Spleen (tissue), 13 donors: ENCODE results near the gene TYRP1. TPM values are rescaled to one million over a fixed set of nuclear protein-coding genes. Genes with fewer than 3 reads are reported as not detected.

ENCODE experiments used
- DNase-seq: peaks from one replicate; pipeline ENCODE4 v3.0.0-alpha.2; 2020
- H3K27ac ChIP-seq, 8 donors: fragments of 200-600 bp; sonication (generic) in 7 of 8; 1 replicate in 4 of 8; 2 replicates in 4 of 8; pipeline versions ENCODE4 v1.5.0 to v1.8.0; 2016 to 2021; ENCODE audit warnings: inconsistent platforms in 4 of 8, mild to moderate bottlenecking in 4 of 8, moderate library complexity in 1 of 8
- H3K27me3 ChIP-seq, 7 donors: fragments of 200-600 bp; sonication (generic) in 6 of 7; replicated peaks in 1 of 7; 1 replicate in 4 of 7; 2 replicates in 3 of 7; pipeline versions ENCODE4 v1.5.0 to v1.8.0; 2016 to 2021; ENCODE audit warnings: inconsistent platforms in 3 of 7, mild to moderate bottlenecking in 1 of 7
- H3K36me3 ChIP-seq, 6 donors: fragments of 200-600 bp; sonication (generic) in 5 of 6; 1 replicate in 4 of 6; 2 replicates in 2 of 6; pipeline versions ENCODE4 v1.5.0 to v1.8.0; 2016 to 2021; ENCODE audit warnings: inconsistent platforms in 2 of 6
- H3K4me1 ChIP-seq, 6 donors: fragments of 200-600 bp; sonication (generic) in 5 of 6; 1 replicate in 3 of 6; 2 replicates in 3 of 6; pipeline versions ENCODE4 v1.5.0 to v1.8.0; 2016 to 2021; ENCODE audit warnings: inconsistent platforms in 3 of 6
- H3K4me3 ChIP-seq, 8 donors: fragments of 200-600 bp; sonication (generic) in 7 of 8; 1 replicate in 4 of 8; 2 replicates in 4 of 8; pipeline versions ENCODE4 v1.5.0 to v1.8.0; 2016 to 2021; ENCODE audit warnings: inconsistent platforms in 4 of 8, mild to moderate bottlenecking in 4 of 8, moderate library complexity in 2 of 8
- H3K9me3 ChIP-seq, 8 donors: fragments of 200-600 bp; sonication (generic) in 7 of 8; 1 replicate in 4 of 8; 2 replicates in 4 of 8; pipeline versions ENCODE4 v1.5.0 to v1.8.0; 2016 to 2021; ENCODE audit warnings: inconsistent platforms in 4 of 8
- CTCF ChIP-seq, 11 experiments: fragments of 200-600 bp in 7 of 11; fragments of 450-650 bp in 4 of 11; sonication (generic) in 4 of 11; IDR thresholded peaks in 8 of 11; conservative IDR thresholded peaks in 3 of 11; 1 replicate in 7 of 11; 2 replicates in 4 of 11; pipeline versions ENCODE4 v1.4.0 to v1.8.0; 2016 to 2021; ENCODE audit warnings: antibody characterized with exemption in 11 of 11, inconsistent platforms in 4 of 11, mild to moderate bottlenecking in 1 of 11
- POLR2A ChIP-seq, 3 donors: fragments of 450-650 bp; IDR thresholded peaks; one replicate each; pipeline ENCODE4 v1.5.1; 2017; ENCODE audit warnings: antibody characterized with exemption in 3 of 3, mild to moderate bottlenecking in 1 of 3
- POLR2AphosphoS5 ChIP-seq, 3 donors: sonication (generic); formaldehyde crosslinking; IDR thresholded peaks; one replicate each; pipeline ENCODE4 v1.5.1; 2017; ENCODE audit warnings: antibody characterized with exemption in 3 of 3
- WGBS, 5 donors: extraction: QIAGEN DNeasy Blood & Tissue Kit in 3 of 5; methylation state at CpG; one replicate each; pipeline versions ENCODE4 v1.1.5 to v1.1.7; 2013 to 2018; 5-methylcytosine and 5-hydroxymethylcytosine counted together
- intact Hi-C: fragments of 100-400 bp; cut with DNase I; formaldehyde crosslinking; loops from one replicate; pipeline ENCODE4 v1.15.0; 2023; ENCODE audit warnings: low total_unique reads
- long read RNA-seq, 2 donors: transcript quantifications; one replicate each; lab custom pipeline, GENCODE V29; 2026
- polyA plus RNA-seq, 3 donors: library from polyadenylated mRNA; stranded (reverse); fragments of 200-250 nt; gene quantifications; one replicate each; pipeline ENCODE4 v1.2.1, GENCODE V29; 2013
- total RNA-seq, 7 donors: library from RNA; depleted of rRNA in 3 of 7; stranded (reverse); fragments of >200 nt in 3 of 7; fragmentation: NEBNext Ultra II Directional in 4 of 7; extraction: Animal tissue kit (Norgen Biotek cat#: 25700) in 4 of 7; gene quantifications; one replicate each; pipeline versions ENCODE4 v1.1.0 to v1.2.1, GENCODE V29; 2016 to 2021
- donor health status: healthy with polysubstance abuse.
- donor health status: DM: no; HTN: no; CAD: no; lungs with moderate emphysema.
- donor health status: DM: no; HTN: no; CAD: no.
- donor health status: Bipolar disorder and iron deficiency.
- donor health status: healthy.
- donor health status: DM: no; HTN: no; CAD: no.
- donor health status: DM: yes; HTN: yes; CAD: no.

TYRP1 gene
- total RNA-seq: not detected
- polyA plus RNA-seq: not detected
- long read RNA-seq, donor 1: 0 reads
- long read RNA-seq, donor 2: 0 reads

- H3K27me3 ChIP-seq: no peaks in the 10 kb centered on the region
- intact Hi-C loops: no loop called here
- no peaks in the 10 kb centered on the region for H3K36me3 ChIP-seq
- TF ChIP-seq POLR2AphosphoS5 (IDR thresholded peaks at IDR 0.05) (no peak), POLR2A (IDR thresholded peaks at IDR 0.05) (no peak), CTCF (IDR thresholded peaks at IDR 0.05 in 8 of 11, conservative IDR thresholded peaks at IDR 0.05 in 3 of 11) (no peak)
- peaks cover 0 to 4% (median 0%) of the 10 kb centered on the region in 8 donors for H3K9me3 ChIP-seq
- no peak within 1 kb of the TSS for H3K27ac ChIP-seq
- no peaks in the 10 kb centered on the region for H3K4me1 ChIP-seq
- WGBS, 5 donors: 76 to 88% (median 87%) methylated on average over 3 of the region's 3 CpGs
- no peak for DNase-seq
- no peak within 1 kb of the TSS for H3K4me3 ChIP-seq
Observed at GRCh38 chr9:12693141-12693540, at the start of gene TYRP1. TYRP1 (plus strand) TSS chr9:12693385; CDS start chr9:12693997, 612 bp downstream.

- TF ChIP-seq POLR2A (IDR thresholded peaks at IDR 0.05) (no peak), CTCF (IDR thresholded peaks at IDR 0.05 in 8 of 11, conservative IDR thresholded peaks at IDR 0.05 in 3 of 11) (no peak), POLR2AphosphoS5 (IDR thresholded peaks at IDR 0.05) (no peak)
- no peaks in the 10 kb centered on the region for H3K36me3 ChIP-seq
- H3K4me3 ChIP-seq: no peak overlapping the region
- intact Hi-C loops: no loop called here
- no peaks in the 10 kb centered on the region for H3K27me3 ChIP-seq
- no peak for DNase-seq
- H3K4me1 ChIP-seq: no peaks in the 10 kb centered on the region
- no peak overlapping the region for H3K27ac ChIP-seq
- H3K9me3 ChIP-seq: no peaks in the 10 kb centered on the region
Observed at GRCh38 chr9:12643686-12644085, 49.5 kb upstream of the TYRP1 start.

- H3K4me1 ChIP-seq: no peaks in the 10 kb centered on the region
- no peaks in the 10 kb centered on the region for H3K9me3 ChIP-seq
- TF ChIP-seq POLR2AphosphoS5 (IDR thresholded peaks at IDR 0.05) (no peak), POLR2A (IDR thresholded peaks at IDR 0.05) (no peak), CTCF (IDR thresholded peaks at IDR 0.05 in 8 of 11, conservative IDR thresholded peaks at IDR 0.05 in 3 of 11) (no peak)
- H3K27me3 ChIP-seq: no peaks in the 10 kb centered on the region
- DNase-seq: no peak
- no peaks in the 10 kb centered on the region for H3K36me3 ChIP-seq
- intact Hi-C loops: no loop called here
- no peak overlapping the region for H3K4me3 ChIP-seq
- H3K27ac ChIP-seq: no peak overlapping the region
- 63 to 84% (median 81%) methylated on average over 1 of the region's 1 CpG for WGBS, 5 donors
Observed at GRCh38 chr9:12648925-12649324, 44.3 kb upstream of the TYRP1 start.

- intact Hi-C loops: no loop called here
- H3K36me3 ChIP-seq: no peaks in the 10 kb centered on the region
- no peak overlapping the region for H3K4me3 ChIP-seq
- H3K27me3 ChIP-seq: no peaks in the 10 kb centered on the region
- H3K27ac ChIP-seq: no peak overlapping the region
- no peak for DNase-seq
- TF ChIP-seq POLR2A (IDR thresholded peaks at IDR 0.05) (no peak), CTCF (IDR thresholded peaks at IDR 0.05 in 8 of 11, conservative IDR thresholded peaks at IDR 0.05 in 3 of 11) (no peak), POLR2AphosphoS5 (IDR thresholded peaks at IDR 0.05) (no peak)
- H3K4me1 ChIP-seq: no peaks in the 10 kb centered on the region
- H3K9me3 ChIP-seq: no peaks in the 10 kb centered on the region
Observed at GRCh38 chr9:12651125-12651524, 42.1 kb upstream of the TYRP1 start.
